A549 (cell line): ENCODE data around the gene HS6ST1.

Experiments
- CEBPB ChIP-seq, 2 experiments: fragments of >200 bp in 1 of 2; sonication (Bioruptor Twin) in 1 of 2; formaldehyde crosslinking in 1 of 2; IDR thresholded peaks; 2 replicates each; pipeline ENCODE4 v1.6.1; 2012 to 2016
- CTCF ChIP-seq: fragments of >200 bp; sonication (Bioruptor Twin); formaldehyde crosslinking; IDR thresholded peaks from 3 replicates; pipeline ENCODE4 v1.5.1; 2016
- EHMT2 ChIP-seq: fragments of 200-600 bp; sonication (generic); IDR thresholded peaks from 2 replicates; pipeline ENCODE4 v1.6.1; 2016; ENCODE audit warnings: antibody characterized with exemption, low read depth, mild to moderate bottlenecking, moderate library complexity
- ELK1 ChIP-seq: fragments of 150-350 bp; IDR thresholded peaks from 2 replicates; pipeline ENCODE4 v1.6.1; 2014; ENCODE audit warnings: low read depth, mild to moderate bottlenecking, low read length
- EP300 ChIP-seq, 2 experiments: fragments of >200 bp; sonication (Bioruptor Twin); formaldehyde crosslinking; IDR thresholded peaks; 2 replicates in 1 of 2; 3 replicates in 1 of 2; pipeline ENCODE4 v1.6.1; 2016 to 2017
- ESRRA ChIP-seq: fragments of 150-350 bp; IDR thresholded peaks from 2 replicates; pipeline ENCODE4 v1.6.1; 2014; ENCODE audit warnings: mild to moderate bottlenecking, low read length, borderline replicate concordance
- HDAC2 ChIP-seq: fragments of 200-600 bp; sonication (generic); IDR thresholded peaks from 2 replicates; pipeline ENCODE4 v1.6.1; 2016
- PBX3 ChIP-seq: IDR thresholded peaks from 2 replicates; pipeline ENCODE4 v1.6.1; 2012
- POLR2A ChIP-seq: IDR thresholded peaks from 2 replicates; pipeline ENCODE4 v1.6.1; 2012; ENCODE audit warnings: mild to moderate bottlenecking, low read length
- RAD21 ChIP-seq, 2 experiments: fragments of >200 bp in 1 of 2; sonication (Bioruptor Twin) in 1 of 2; formaldehyde crosslinking in 1 of 2; IDR thresholded peaks in 1 of 2; conservative IDR thresholded peaks in 1 of 2; 2 replicates in 1 of 2; 3 replicates in 1 of 2; pipeline ENCODE4 v1.6.1; 2012 to 2018; ENCODE audit warnings: inconsistent platforms in 1 of 2
- SREBF2 ChIP-seq: fragments of 450-650 bp; IDR thresholded peaks from 2 replicates; pipeline ENCODE4 v1.6.1; 2014; ENCODE audit warnings: mild to moderate bottlenecking, moderate library complexity

- TF ChIP-seq PBX3 = no peak
- TF ChIP-seq POLR2A = no peak
- TF ChIP-seq SREBF2 = no peak
- TF ChIP-seq ESRRA = no peak
- TF ChIP-seq CEBPB (IDR thresholded peaks at IDR 0.05) = no peak
- TF ChIP-seq HDAC2 = no peak
- TF ChIP-seq EHMT2 = no peak
- TF ChIP-seq EP300 (IDR thresholded peaks at IDR 0.05) = no peak
- TF ChIP-seq CTCF = no peak
- no peak for TF ChIP-seq ELK1
- no peak for TF ChIP-seq RAD21 (conservative IDR thresholded peaks at IDR 0.05 in 1 of 2, IDR thresholded peaks at IDR 0.05 in 1 of 2)
Measured at GRCh38 chr2:128237911-128238697, 80.6 kb downstream of the HS6ST1 start.
